ENCODE results near the gene ERRFI1.
"Not testable (repeated sequence)": the region's sequence is repeated elsewhere in the genome, so short reads cannot be mapped to it uniquely, and the experiment has no call there.

ERRFI1 gene

GRCh38 chr1:7970246-7970645, 55.9 kb downstream of the ERRFI1 start:
- DNase-seq (ENCODE audit: low read depth in 2 of 2): no peak

- no peak for DNase-seq (ENCODE audit: low read depth in 2 of 2)
Observed at GRCh38 chr1:7967651-7968050, 58.5 kb downstream of the ERRFI1 start.

- no peak for DNase-seq (ENCODE audit: low read depth in 2 of 2)
Observed at GRCh38 chr1:7967196-7967595, 58.9 kb downstream of the ERRFI1 start.

- DNase-seq (ENCODE audit: low read depth in 2 of 2): no peak
Observed at GRCh38 chr1:7964476-7964875, 61.6 kb downstream of the ERRFI1 start.

- not testable (repeated sequence) for DNase-seq (ENCODE audit: low read depth in 2 of 2)
Observed at GRCh38 chr1:7963841-7964240, 62.3 kb downstream of the ERRFI1 start.

GRCh38 chr1:7963378-7963730, 62.8 kb downstream of the ERRFI1 start:
- DNase-seq (ENCODE audit: low read depth in 2 of 2): not testable (repeated sequence)

- DNase-seq (ENCODE audit: low read depth in 2 of 2): no peak
Observed at GRCh38 chr1:7962636-7963377, 63.3 kb downstream of the ERRFI1 start.

GRCh38 chr1:7962014-7962335, 64.1 kb downstream of the ERRFI1 start:
- DNase-seq (ENCODE audit: low read depth in 2 of 2): no peak

Measured in stimulated activated CD8-positive, alpha-beta memory T cell treated with anti-CD3 and anti-CD28 coated beads, Interleukin-2, amount 100 ng/mL, for 1 hour (primary cell).